ENCODE results near the gene PTPRN2. TPM values are rescaled to one million over a fixed set of nuclear protein-coding genes. Genes with fewer than 3 reads are reported as not detected.

PTPRN2 gene
- total RNA-seq, 1 donor from 2014 or later = 0.41 TPM

DNA sequence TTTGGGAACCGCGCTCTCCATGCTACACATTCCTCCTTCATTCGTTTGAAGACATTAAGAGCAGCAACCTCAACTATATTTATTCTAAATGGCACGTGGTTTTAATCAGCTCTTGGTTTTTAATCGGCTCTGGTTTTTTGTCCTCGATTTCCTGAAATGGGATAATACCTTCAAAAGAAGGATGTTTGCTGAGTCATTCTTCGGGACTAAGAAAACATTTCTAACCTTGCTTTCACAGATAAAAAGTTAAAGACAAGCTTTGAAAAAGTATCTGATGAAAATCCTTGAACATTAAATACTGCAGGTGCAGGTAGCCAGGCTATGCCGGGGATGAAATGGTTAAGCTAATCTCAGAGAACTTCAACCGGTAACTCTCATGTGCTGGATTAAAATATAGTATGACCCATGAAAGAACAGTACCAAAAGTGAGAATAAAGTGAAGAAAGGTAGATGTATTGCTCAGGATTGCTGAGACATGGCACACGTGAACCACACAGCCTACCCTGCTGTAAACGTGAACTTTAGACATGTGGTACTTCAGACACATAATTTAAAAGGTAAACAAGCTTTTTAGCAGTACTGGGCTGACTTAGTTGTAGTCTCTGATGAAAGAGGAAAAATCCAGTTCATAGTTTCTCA is 89.1 kb downstream of the PTPRN2 start:
- Mint-ChIP-seq H3K27me3 (ENCODE audit: insufficient read depth) (no peaks in the 10 kb centered on the region), H3K4me1 (ENCODE audit: low read depth) (no peaks in the 10 kb centered on the region), H3K9me3 (no peaks in the 10 kb centered on the region), H3K4me3 (no peak overlapping the region), H3K27ac (no peak overlapping the region), H3K36me3 (ENCODE audit: low read depth) (no peaks in the 10 kb centered on the region)
- intact Hi-C loops (cut with micrococcal nuclease) = no loop called here
- DNase-seq (ENCODE audit: low spot score) = no peak

DNA sequence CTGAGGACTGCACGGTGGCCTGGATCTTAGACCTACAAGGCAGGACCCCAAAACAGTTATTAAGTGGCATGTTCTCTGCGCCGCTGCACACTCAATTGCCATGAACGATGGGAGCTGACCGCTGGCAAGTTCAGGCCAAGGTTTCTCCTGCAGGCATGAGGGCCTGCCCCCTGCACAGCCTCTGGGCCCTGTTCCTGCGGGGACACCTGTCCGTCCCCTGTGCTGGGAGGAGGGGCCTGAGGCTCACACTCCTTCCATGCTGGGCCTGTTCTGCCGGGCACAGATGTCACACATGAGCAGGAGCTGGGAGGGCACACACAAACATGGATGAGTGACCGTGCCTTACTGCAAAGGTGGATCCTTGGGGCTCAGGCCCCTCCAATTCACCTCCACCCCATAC is 90.0 kb downstream of the PTPRN2 start:
- Mint-ChIP-seq H3K4me3 (no peak overlapping the region), H3K36me3 (ENCODE audit: low read depth) (no peaks in the 10 kb centered on the region), H3K27me3 (ENCODE audit: insufficient read depth) (no peaks in the 10 kb centered on the region), H3K27ac (no peak overlapping the region), H3K9me3 (no peaks in the 10 kb centered on the region), H3K4me1 (ENCODE audit: low read depth) (no peaks in the 10 kb centered on the region)
- intact Hi-C loops (cut with micrococcal nuclease) = no loop called here
- no peak for DNase-seq (ENCODE audit: low spot score)

DNA sequence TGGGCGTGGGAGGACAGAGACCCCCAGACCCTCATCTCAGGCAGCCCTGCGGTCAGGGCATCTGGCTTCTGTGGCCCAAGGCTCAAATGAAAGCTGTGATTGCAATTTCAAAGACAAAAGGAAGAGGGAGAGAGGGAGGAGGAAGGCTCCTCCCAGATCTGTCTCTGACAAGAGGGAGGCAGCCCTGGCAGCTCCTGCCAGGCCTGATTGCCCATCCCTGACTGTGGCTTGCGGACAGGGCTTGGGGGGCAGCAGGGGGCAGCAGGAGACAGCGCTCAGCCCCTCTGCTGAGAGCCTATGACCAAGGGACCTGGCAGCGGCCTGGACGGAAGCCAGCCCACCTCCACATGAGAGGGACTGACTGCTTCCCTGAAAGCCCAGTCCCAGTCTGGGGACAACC is 91.8 kb downstream of the PTPRN2 start:
- intact Hi-C loops (cut with micrococcal nuclease) = no loop called here
- H3K27ac Mint-ChIP-seq = no peak overlapping the region
- no peaks in the 10 kb centered on the region for H3K36me3 Mint-ChIP-seq (ENCODE audit: low read depth)
- no peaks in the 10 kb centered on the region for H3K4me1 Mint-ChIP-seq (ENCODE audit: low read depth)
- H3K9me3 Mint-ChIP-seq = no peaks in the 10 kb centered on the region
- no peak overlapping the region for H3K4me3 Mint-ChIP-seq
- no peak for DNase-seq (ENCODE audit: low spot score)
- H3K27me3 Mint-ChIP-seq (ENCODE audit: insufficient read depth) = no peaks in the 10 kb centered on the region

DNA sequence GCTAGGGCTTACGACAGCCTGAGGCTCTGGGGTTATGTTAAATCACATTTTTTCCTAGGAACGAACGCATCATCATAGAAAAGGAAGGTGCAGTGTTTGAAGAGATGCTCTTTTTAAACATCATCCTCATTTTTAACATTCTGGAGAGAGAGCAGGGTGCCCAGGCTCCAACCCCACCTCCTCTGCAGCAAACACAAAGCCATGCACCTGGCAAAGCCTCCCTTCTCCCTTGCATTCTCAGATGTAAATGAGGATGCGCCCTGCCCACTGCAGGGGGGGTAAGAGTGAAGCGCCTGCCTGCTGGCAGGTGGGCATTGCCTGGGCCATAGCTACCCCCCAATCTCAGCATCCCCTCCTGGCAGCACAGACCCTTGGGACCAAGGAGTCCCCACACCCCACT is 92.4 kb downstream of the PTPRN2 start:
- intact Hi-C loops (cut with micrococcal nuclease) = no loop called here
- no peaks in the 10 kb centered on the region for H3K4me1 Mint-ChIP-seq (ENCODE audit: low read depth)
- no peak for DNase-seq (ENCODE audit: low spot score)
- H3K9me3 Mint-ChIP-seq = no peaks in the 10 kb centered on the region
- no peaks in the 10 kb centered on the region for H3K27me3 Mint-ChIP-seq (ENCODE audit: insufficient read depth)
- H3K27ac Mint-ChIP-seq = no peak overlapping the region
- no peaks in the 10 kb centered on the region for H3K36me3 Mint-ChIP-seq (ENCODE audit: low read depth)
- no peak overlapping the region for H3K4me3 Mint-ChIP-seq

DNA sequence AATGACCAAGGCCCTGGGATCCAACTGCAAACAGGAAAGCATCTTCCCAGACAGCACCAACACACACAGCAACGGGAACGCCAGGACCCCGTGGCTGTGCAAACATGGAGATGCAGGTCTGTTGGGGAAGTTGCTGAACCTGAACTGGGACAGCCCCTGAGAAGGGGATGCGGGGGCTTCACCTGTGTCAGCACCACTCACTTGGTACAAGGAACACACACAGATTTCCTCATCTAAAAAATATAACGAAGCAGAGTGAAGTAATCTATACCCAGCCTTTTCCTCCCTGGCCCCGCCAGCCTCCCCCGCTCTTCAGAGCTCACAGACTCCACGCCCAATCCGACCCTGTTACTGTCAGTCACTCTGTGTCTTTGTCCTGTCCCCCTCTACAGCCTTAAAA is 93.0 kb downstream of the PTPRN2 start:
- no peak overlapping the region for H3K27ac Mint-ChIP-seq
- no peaks in the 10 kb centered on the region for H3K36me3 Mint-ChIP-seq (ENCODE audit: low read depth)
- no peak for DNase-seq (ENCODE audit: low spot score)
- no peaks in the 10 kb centered on the region for H3K4me1 Mint-ChIP-seq (ENCODE audit: low read depth)
- H3K9me3 Mint-ChIP-seq = no peaks in the 10 kb centered on the region
- no peaks in the 10 kb centered on the region for H3K27me3 Mint-ChIP-seq (ENCODE audit: insufficient read depth)
- H3K4me3 Mint-ChIP-seq = no peak overlapping the region
- intact Hi-C loops (cut with micrococcal nuclease) = no loop called here

DNA sequence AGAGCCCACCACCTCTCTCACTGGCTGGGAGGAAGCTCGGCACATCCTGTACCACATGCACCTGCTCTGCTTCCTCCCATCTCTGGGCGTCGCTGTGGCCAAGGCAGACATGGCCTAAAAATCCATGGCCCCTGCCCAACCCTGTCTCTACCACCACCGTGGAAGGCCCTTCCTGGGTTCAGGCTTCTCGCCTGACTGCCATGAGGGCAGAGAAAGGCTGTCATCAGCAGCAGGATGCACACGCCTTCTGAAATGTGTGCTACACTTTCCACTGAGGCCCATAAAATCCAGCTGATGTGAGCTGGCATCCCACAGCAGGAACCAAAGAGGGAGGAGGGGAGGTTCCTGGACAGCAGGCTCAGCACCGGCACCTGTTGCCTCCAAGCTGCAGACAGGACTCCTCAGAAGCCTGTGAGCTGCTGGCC is 93.4 kb downstream of the PTPRN2 start:
- no peak for DNase-seq (ENCODE audit: low spot score)
- Mint-ChIP-seq H3K9me3 (no peaks in the 10 kb centered on the region), H3K4me1 (ENCODE audit: low read depth) (no peaks in the 10 kb centered on the region), H3K4me3 (no peak overlapping the region), H3K36me3 (ENCODE audit: low read depth) (no peaks in the 10 kb centered on the region), H3K27ac (no peak overlapping the region), H3K27me3 (ENCODE audit: insufficient read depth) (no peaks in the 10 kb centered on the region)
- intact Hi-C loops (cut with micrococcal nuclease) = no loop called here

DNA sequence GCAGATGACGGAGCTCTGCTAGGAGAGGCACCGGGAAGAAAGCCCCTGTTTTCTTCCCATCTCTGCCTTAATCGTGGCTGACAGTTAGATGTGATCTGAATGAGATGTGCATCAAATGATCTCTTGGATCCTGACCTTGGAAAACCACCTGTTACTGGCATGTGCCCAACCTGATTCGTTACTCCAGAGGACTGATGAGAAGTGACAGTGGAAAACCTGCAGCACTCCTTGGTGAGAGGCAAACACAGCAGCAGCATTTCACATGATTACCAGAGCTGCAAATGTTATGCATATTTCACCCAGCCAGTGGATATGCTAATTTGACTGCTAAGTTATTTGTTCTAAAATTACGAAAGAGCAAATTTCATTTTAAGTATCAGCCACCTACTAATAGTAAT is 95.3 kb downstream of the PTPRN2 start:
- H3K36me3 Mint-ChIP-seq (ENCODE audit: low read depth) = no peaks in the 10 kb centered on the region
- no peaks in the 10 kb centered on the region for H3K9me3 Mint-ChIP-seq
- H3K4me1 Mint-ChIP-seq (ENCODE audit: low read depth) = no peaks in the 10 kb centered on the region
- no peak overlapping the region for H3K27ac Mint-ChIP-seq
- H3K27me3 Mint-ChIP-seq (ENCODE audit: insufficient read depth) = no peaks in the 10 kb centered on the region
- no peak for DNase-seq (ENCODE audit: low spot score)
- intact Hi-C loops (cut with micrococcal nuclease) = no loop called here
- no peak overlapping the region for H3K4me3 Mint-ChIP-seq

DNA sequence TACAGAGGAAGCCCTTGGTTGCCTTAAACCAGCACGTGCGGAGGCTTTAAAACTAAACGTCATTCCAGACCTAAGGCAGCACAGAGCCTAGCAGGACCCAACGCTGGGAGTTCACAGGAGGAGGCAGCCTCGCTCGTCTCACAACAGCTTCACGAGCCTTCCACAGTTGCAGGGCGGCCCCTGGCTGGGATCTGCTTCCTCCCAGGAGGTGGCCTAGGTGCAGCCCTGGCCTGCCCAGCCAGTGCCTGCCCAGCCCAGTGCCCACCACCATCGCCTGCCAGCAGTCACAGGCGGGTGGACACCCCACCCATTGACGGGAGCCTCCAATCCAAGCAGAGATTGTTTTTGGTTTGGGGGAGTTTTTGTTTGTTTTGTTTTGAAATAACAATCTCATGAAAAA is 96.5 kb downstream of the PTPRN2 start:
- Mint-ChIP-seq H3K4me1 (ENCODE audit: low read depth) (no peaks in the 10 kb centered on the region), H3K36me3 (ENCODE audit: low read depth) (no peaks in the 10 kb centered on the region), H3K9me3 (no peaks in the 10 kb centered on the region), H3K27me3 (ENCODE audit: insufficient read depth) (no peaks in the 10 kb centered on the region), H3K4me3 (no peak overlapping the region), H3K27ac (no peak overlapping the region)
- intact Hi-C loops (cut with micrococcal nuclease) = no loop called here
- DNase-seq (ENCODE audit: low spot score) = no peak

DNA sequence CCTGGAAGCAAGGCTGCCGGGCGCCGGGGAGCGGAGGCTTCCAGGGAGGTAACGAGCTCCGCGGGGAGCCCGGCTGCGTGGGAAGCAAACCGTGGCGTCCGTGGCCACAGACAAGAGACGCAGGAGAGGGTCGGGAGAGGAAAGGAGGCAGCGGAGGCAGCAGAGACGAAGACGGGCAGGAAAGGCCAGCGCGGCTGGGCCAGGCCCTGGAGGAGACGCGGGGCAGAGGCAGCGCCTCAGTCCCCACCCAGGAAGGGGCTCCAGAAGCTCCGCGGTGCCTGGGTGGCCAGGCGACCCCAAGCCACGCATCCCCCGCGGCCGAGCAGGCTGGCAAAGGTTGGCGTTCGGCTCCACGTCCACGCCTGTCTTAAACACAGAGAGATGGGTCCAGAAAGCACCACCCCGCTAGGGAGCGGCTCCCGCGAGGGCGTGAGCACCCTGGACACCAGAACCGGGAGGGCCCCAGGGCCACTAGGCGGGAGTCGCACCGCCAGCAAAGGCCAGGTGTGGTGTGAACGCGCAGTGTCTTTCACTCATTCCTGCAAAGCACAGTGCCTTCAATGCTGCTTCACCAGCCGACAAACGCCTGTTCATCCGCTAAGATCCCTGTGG is 97.3 kb downstream of the PTPRN2 start:
- Mint-ChIP-seq H3K4me1 (ENCODE audit: low read depth) (no peaks in the 10 kb centered on the region), H3K27ac (no peak overlapping the region), H3K36me3 (ENCODE audit: low read depth) (no peaks in the 10 kb centered on the region), H3K9me3 (no peaks in the 10 kb centered on the region), H3K27me3 (ENCODE audit: insufficient read depth) (no peaks in the 10 kb centered on the region), H3K4me3 (no peak overlapping the region)
- no peak for DNase-seq (ENCODE audit: low spot score)
- intact Hi-C loops (cut with micrococcal nuclease) = no loop called here

DNA sequence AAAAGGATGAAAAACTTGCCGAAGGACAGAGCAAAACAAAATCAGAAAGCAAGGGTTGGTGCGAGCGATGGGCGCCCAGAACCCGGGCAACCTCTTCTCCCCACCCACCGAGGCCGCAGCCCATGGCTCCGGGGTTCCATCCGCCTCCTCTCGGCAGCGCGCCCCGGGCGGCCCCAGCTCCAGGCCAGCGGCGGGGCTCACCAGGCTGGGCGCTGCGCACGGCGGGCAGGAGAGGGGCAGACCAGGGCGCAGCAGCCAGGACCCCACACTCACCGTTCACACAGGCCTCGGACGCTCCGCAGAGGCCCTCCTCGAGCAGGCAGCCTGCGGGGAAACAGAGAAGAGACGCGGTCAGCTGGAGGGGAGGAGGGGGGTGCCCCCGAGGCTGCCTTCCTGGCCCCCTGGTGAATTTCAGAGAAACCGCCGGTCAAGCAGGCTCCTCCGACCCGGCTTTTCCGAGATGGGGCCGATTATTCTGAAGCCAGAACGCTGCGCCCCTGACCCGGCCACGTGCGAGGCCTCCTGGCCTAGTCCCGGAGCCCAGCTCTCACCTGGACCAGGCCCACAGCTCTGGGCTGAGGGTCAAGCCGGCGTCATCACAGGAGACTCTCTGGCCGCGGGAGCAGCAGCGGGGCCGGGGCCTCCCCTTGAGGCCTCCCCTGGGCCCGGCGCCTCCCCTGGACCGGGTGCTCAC is 98.0 kb downstream of the PTPRN2 start:
- intact Hi-C loops (cut with micrococcal nuclease) = no loop called here
- Mint-ChIP-seq H3K27me3 (ENCODE audit: insufficient read depth) (no peaks in the 10 kb centered on the region), H3K36me3 (ENCODE audit: low read depth) (no peaks in the 10 kb centered on the region), H3K4me3 (no peak overlapping the region), H3K27ac (no peak overlapping the region), H3K9me3 (no peaks in the 10 kb centered on the region), H3K4me1 (ENCODE audit: low read depth) (no peaks in the 10 kb centered on the region)
- no peak for DNase-seq (ENCODE audit: low spot score)

DNA sequence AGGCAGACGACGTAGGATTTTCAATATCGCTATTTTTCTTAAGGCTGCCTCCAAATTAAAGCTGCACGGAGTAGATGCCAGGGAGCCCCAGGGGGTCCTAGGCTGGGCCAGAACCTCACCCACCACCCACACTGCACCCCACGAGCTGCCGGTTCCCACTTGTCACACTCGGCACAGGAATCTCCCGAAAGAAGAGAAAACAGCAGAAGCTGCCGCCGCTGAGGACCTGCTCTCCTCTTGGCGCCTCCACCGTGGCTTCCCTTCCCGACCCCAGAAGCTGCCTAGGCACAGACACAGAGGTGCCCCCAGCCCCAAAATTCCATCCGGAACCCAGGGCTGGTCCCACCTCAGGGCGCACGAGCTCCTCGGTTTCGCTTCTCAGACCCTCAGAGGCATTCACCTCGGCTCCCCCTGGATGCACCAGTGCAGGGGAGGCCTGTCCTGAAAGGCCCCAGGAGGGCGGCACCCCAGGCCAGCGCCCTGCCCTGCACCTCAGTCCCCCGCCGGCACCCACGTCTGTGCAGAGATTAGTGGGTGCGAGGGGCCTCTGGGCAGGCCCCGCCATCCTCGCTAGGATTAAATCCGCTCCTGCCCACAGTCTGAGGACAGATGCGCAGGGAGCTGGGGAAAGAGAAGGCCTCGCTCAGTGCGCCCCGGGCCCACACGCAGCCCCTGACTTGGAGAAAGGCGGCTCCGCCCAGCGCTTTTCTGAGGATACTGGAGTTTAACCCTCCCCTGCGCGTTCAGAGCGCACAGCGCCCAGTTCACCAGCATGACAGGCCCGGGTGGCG is 99.2 kb downstream of the PTPRN2 start:
- no peak for DNase-seq (ENCODE audit: low spot score)
- no peaks in the 10 kb centered on the region for H3K27me3 Mint-ChIP-seq (ENCODE audit: insufficient read depth)
- no peaks in the 10 kb centered on the region for H3K9me3 Mint-ChIP-seq
- no peak overlapping the region for H3K27ac Mint-ChIP-seq
- H3K36me3 Mint-ChIP-seq (ENCODE audit: low read depth) = no peaks in the 10 kb centered on the region
- no peak overlapping the region for H3K4me3 Mint-ChIP-seq
- intact Hi-C loops (cut with micrococcal nuclease) = no loop called here
- no peaks in the 10 kb centered on the region for H3K4me1 Mint-ChIP-seq (ENCODE audit: low read depth)

DNA sequence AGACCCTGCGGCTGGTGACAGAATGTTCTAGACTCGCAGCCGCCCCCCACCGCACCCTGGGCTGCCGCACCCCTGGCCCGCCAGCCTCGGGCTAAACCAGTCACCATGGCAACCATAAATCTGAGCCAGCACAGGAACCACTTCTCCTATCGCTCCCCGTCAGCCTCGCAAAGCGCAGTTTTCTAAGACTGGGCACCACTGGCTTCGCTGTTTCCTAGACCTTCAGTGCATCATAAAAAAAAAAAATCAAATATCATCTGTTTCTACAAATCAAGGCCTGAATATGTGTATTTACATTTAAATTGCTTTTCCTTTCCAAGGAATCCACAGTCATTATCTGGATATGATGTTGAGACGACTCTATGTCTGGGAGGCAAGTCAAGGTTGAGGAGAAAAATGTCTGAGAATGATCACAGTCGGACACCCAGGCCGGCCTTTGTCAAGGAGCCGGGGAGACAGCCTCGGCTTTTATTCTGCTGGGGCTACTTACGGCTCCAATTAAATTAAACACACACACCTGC is 99.9 kb downstream of the PTPRN2 start:
- no peaks in the 10 kb centered on the region for H3K4me1 Mint-ChIP-seq (ENCODE audit: low read depth)
- no peaks in the 10 kb centered on the region for H3K27me3 Mint-ChIP-seq (ENCODE audit: insufficient read depth)
- no peaks in the 10 kb centered on the region for H3K9me3 Mint-ChIP-seq
- no peak overlapping the region for H3K4me3 Mint-ChIP-seq
- H3K36me3 Mint-ChIP-seq (ENCODE audit: low read depth) = no peaks in the 10 kb centered on the region
- intact Hi-C loops (cut with micrococcal nuclease) = no loop called here
- DNase-seq (ENCODE audit: low spot score) = no peak
- H3K27ac Mint-ChIP-seq = no peak overlapping the region

DNA sequence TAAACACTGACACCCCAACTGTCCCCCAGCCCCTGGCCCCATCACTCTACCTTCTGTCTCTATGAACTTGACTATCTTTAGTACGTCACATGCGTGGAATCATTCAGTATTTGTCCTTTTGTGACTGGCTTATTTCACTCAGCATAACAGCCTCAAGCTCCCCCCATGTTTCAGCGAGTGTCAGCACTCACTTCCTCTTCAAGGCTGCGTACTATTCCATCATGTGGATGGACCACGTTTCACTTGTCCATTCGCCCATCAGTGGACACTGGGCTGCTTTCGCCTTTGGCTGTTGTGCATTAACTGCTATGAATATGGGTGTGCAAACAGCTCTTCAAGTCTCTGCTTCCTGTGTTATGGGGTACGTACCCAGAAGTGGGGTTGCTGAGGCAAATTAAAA is 100.7 kb downstream of the PTPRN2 start:
- no peaks in the 10 kb centered on the region for H3K36me3 Mint-ChIP-seq (ENCODE audit: low read depth)
- no peak overlapping the region for H3K27ac Mint-ChIP-seq
- no peaks in the 10 kb centered on the region for H3K4me1 Mint-ChIP-seq (ENCODE audit: low read depth)
- intact Hi-C loops (cut with micrococcal nuclease) = no loop called here
- H3K4me3 Mint-ChIP-seq = no peak overlapping the region
- H3K9me3 Mint-ChIP-seq = no peaks in the 10 kb centered on the region
- H3K27me3 Mint-ChIP-seq (ENCODE audit: insufficient read depth) = no peaks in the 10 kb centered on the region
- no peak for DNase-seq (ENCODE audit: low spot score)

Data from activated T-helper 1 cell treated with anti-CD3 and anti-CD28 coated beads, Interleukin-12 subunit alpha, Interleukin-12 subunit beta, Interleukin-2, Interleukin-4 antibody, amounts not matched to agents 30 ng/mL and 10 ng/mL and 1 ng/mL, durations not matched to agents 14 hours and 24 hours and 36 hours (primary cell).